K562 (cell line): Measurements from ENCODE around the gene JPH4. TPM values are rescaled to one million over a fixed set of nuclear protein-coding genes. Genes with fewer than 3 reads are reported as not detected.

Source experiments
- BRD9 ChIP-seq: fragments of 450-650 bp; IDR thresholded peaks from 2 replicates; pipeline ENCODE4 v1.6.1; 2018; ENCODE audit warnings: low read depth; ENCODE audit not compliant: partially characterized antibody
- DNMT1 ChIP-seq: fragments of 450-650 bp; IDR thresholded peaks from 2 replicates; pipeline ENCODE4 v1.6.1; 2016; ENCODE audit warnings: antibody characterized with exemption, mild to moderate bottlenecking
- HMG20B ChIP-seq: fragments of 250-450 bp; sonication (Bioruptor Pico); IDR thresholded peaks from 2 replicates; pipeline ENCODE4 v1.5.0; 2021; ENCODE audit warnings: mild to moderate bottlenecking
- MECOM ChIP-seq: fragments of 250-450 bp; sonication (Bioruptor Pico); IDR thresholded peaks from 2 replicates; pipeline ENCODE4 v1.8.0; 2022; ENCODE audit warnings: inconsistent platforms
- NFXL1 ChIP-seq: fragments of 450-650 bp; formaldehyde crosslinking; IDR thresholded peaks from 2 replicates; pipeline ENCODE4 v1.4.0; 2021; ENCODE audit warnings: mild to moderate bottlenecking
- PATZ1 ChIP-seq: fragments of 250-450 bp; sonication (Bioruptor Pico); IDR thresholded peaks from 2 replicates; pipeline ENCODE4 v1.5.0; 2020; ENCODE audit warnings: mild to moderate bottlenecking, borderline replicate concordance
- RBM25 ChIP-seq: fragments of 200-400 bp; formaldehyde crosslinking; IDR thresholded peaks from 2 replicates; pipeline ENCODE4 v1.6.1; 2018; ENCODE audit warnings: low read length, low read depth, moderate library complexity; ENCODE audit not compliant: severe bottlenecking
- XRCC5 ChIP-seq: fragments of 200-400 bp; formaldehyde crosslinking; IDR thresholded peaks from 2 replicates; pipeline ENCODE4 v1.6.1; 2017; ENCODE audit warnings: low read depth, mild to moderate bottlenecking, low read length
- ZNF184 ChIP-seq: sonication (generic); formaldehyde crosslinking; IDR thresholded peaks from 2 replicates; pipeline ENCODE4 v1.5.0; 2020; ENCODE audit warnings: missing genetic modification reagents
- ZZZ3 ChIP-seq: fragments of 450-650 bp; IDR thresholded peaks from 2 replicates; pipeline ENCODE4 v1.6.1; 2016; ENCODE audit warnings: antibody characterized with exemption, mild to moderate bottlenecking, moderate library complexity
- polyA plus RNA-seq, 8 experiments: library from polyadenylated mRNA; depleted of rRNA in 4 of 8; stranded (reverse) in 5 of 8; unstranded in 3 of 8; fragments of >200 nt; fragmentation: Nextera tagmentation in 2 of 8; fragmentation: Illumina TruSeq in 1 of 8; extraction: Ambion mirVana in 2 of 8; extraction: Trizol in 1 of 8; gene quantifications; 2 replicates each; pipeline versions ENCODE4 v1.2.1 to v1.2.3, GENCODE V29; 2011 to 2014; ENCODE audit warnings: inconsistent platforms in 1 of 8, missing spikeins in 1 of 8
- total RNA-seq, 7 experiments: library from RNA; depleted of rRNA in 6 of 7; stranded (reverse); fragments of >200 nt in 6 of 7; fragmentation: Illumina TruSeq in 2 of 7; extraction: Trizol in 2 of 7; gene quantifications; 2 replicates each; pipeline versions ENCODE4 v1.2.1 to v1.2.3, GENCODE V29; 2011 to 2021; ENCODE audit warnings: low replicate concordance in 1 of 7

JPH4 gene
- total and polyA plus RNA-seq, 9 of the 15 experiments (the other 6 are each of a cell fraction or from before 2014, with no cell fraction given) = 0.04 to 0.13 (median 0.06) TPM; not detected in 5

GRCh38 chr14:23533652-23534435 lies 44.7 kb downstream of the JPH4 start (continued):
- no peak for TF ChIP-seq XRCC5
- TF ChIP-seq BRD9 = no peak
- TF ChIP-seq MECOM = no peak
- TF ChIP-seq DNMT1 = no peak
- no peak for TF ChIP-seq RBM25
- TF ChIP-seq NFXL1 (CRISPR knock-in tag) = no peak
- no peak for TF ChIP-seq PATZ1 (CRISPR knock-in tag)
- no peak for TF ChIP-seq ZNF184 (CRISPR knock-in tag)
- TF ChIP-seq HMG20B (CRISPR knock-in tag) = no peak
- TF ChIP-seq ZZZ3 = no peak
